ENCODE measurements around the gene ZBTB21.

- TF ChIP-seq, protein P1, sequence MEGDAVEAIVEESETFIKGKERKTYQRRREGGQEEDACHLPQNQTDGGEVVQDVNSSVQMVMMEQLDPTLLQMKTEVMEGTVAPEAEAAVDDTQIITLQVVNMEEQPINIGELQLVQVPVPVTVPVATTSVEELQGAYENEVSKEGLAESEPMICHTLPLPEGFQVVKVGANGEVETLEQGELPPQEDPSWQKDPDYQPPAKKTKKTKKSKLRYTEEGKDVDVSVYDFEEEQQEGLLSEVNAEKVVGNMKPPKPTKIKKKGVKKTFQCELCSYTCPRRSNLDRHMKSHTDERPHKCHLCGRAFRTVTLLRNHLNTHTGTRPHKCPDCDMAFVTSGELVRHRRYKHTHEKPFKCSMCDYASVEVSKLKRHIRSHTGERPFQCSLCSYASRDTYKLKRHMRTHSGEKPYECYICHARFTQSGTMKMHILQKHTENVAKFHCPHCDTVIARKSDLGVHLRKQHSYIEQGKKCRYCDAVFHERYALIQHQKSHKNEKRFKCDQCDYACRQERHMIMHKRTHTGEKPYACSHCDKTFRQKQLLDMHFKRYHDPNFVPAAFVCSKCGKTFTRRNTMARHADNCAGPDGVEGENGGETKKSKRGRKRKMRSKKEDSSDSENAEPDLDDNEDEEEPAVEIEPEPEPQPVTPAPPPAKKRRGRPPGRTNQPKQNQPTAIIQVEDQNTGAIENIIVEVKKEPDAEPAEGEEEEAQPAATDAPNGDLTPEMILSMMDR (IDR thresholded peaks at IDR 0.05; ENCODE audit: control extremely low read depth in 1 of 3, insufficient read depth in 1 of 3, low read depth in 1 of 3, low read length in 3 of 3): no peak
- no peak for TF ChIP-seq TAF1 (IDR thresholded peaks at IDR 0.05; ENCODE audit: low read depth, low read length)
- TF ChIP-seq SP2 (IDR thresholded peaks at IDR 0.05; ENCODE audit: low read length): no peak
- no peak for TF ChIP-seq CHD2 (IDR thresholded peaks at IDR 0.05; ENCODE audit: low read length)
- TF ChIP-seq SIX5 (IDR thresholded peaks at IDR 0.05; ENCODE audit: low read depth, low read length): no peak
- no peak for TF ChIP-seq EP300 (IDR thresholded peaks at IDR 0.05; ENCODE audit: borderline replicate concordance in 1 of 2, low read depth in 2 of 2, low read length in 2 of 2)
- no peak for TF ChIP-seq POLR2AphosphoS5 (IDR thresholded peaks at IDR 0.05; ENCODE audit: low read depth, low read length)
Measured at GRCh38 chr21:41950941-41951351, 59.2 kb downstream of the ZBTB21 start.
